Small intestine (tissue), 7 donors: ENCODE data around the gene SEC14L1. TPM values are rescaled to one million over a fixed set of nuclear protein-coding genes. Genes with fewer than 3 reads are reported as not detected.

Experiments used
- DNase-seq, 2 donors: peaks; one replicate each; pipeline versions ENCODE4 v3.0.0 to v3.0.0-alpha.2; 2013
- FAIRE-seq: peaks from 2 replicates; lab custom pipeline; 2012; peaks lifted over from hg19 to GRCh38; lab: Jason Lieb, UNC
- H3K27ac ChIP-seq, 3 donors: one replicate each; pipeline ENCODE4 v1.5.1; 2013; ENCODE audit warnings: low read length in 2 of 3, mild to moderate bottlenecking in 2 of 3, control low read depth in 1 of 3, inconsistent platforms in 1 of 3, low read depth in 1 of 3, moderate library complexity in 1 of 3
- H3K27me3 ChIP-seq, 3 donors: one replicate each; pipeline ENCODE4 v1.6.1; 2013; ENCODE audit warnings: low read length in 3 of 3, inconsistent platforms in 1 of 3; ENCODE audit not compliant: control insufficient read depth in 3 of 3, insufficient read depth in 3 of 3
- H3K36me3 ChIP-seq, 3 donors: one replicate each; pipeline ENCODE4 v1.6.1; 2013; ENCODE audit warnings: low read length in 3 of 3, inconsistent platforms in 1 of 3, low read depth in 1 of 3, mild to moderate bottlenecking in 1 of 3, moderate library complexity in 1 of 3; ENCODE audit not compliant: control insufficient read depth in 3 of 3, insufficient read depth in 2 of 3
- H3K4me1 ChIP-seq, 3 donors: one replicate each; pipeline ENCODE4 v1.6.1; 2013; ENCODE audit warnings: low read length in 2 of 3, inconsistent platforms in 1 of 3, low read depth in 1 of 3, mild to moderate bottlenecking in 1 of 3, moderate library complexity in 1 of 3; ENCODE audit not compliant: control insufficient read depth in 3 of 3, insufficient read depth in 2 of 3
- H3K4me3 ChIP-seq, 3 donors: one replicate each; pipeline ENCODE4 v1.5.1; 2013; ENCODE audit warnings: low read length in 3 of 3, control low read depth in 1 of 3, inconsistent platforms in 1 of 3, low read depth in 1 of 3, mild to moderate bottlenecking in 1 of 3, moderate library complexity in 1 of 3
- H3K9me3 ChIP-seq, 2 donors: one replicate each; pipeline ENCODE4 v1.6.1; 2013; ENCODE audit warnings: low read depth in 1 of 2, low read length in 1 of 2; ENCODE audit not compliant: control insufficient read depth in 2 of 2, insufficient read depth in 1 of 2
- WGBS, 3 donors: extraction: QIAGEN DNeasy Blood & Tissue Kit; methylation state at CpG; one replicate each; pipeline ENCODE4 v1.1.7; 2013; 5-methylcytosine and 5-hydroxymethylcytosine counted together
- polyA plus RNA-seq, 4 donors: library from polyadenylated mRNA; stranded (reverse) in 3 of 4; unstranded in 1 of 4; fragments of 200-250 nt in 3 of 4; fragments of 120-200 nt in 1 of 4; gene quantifications; one replicate each; pipeline versions ENCODE4 v1.2.1 to v1.2.3, GENCODE V29; 2013
- donor health status: healthy with polysubstance abuse.
- donor health status: control.
- donor health status: control.
- donor health status: Bipolar disorder and iron deficiency.
- donor health status: healthy.

SEC14L1 gene
- polyA plus RNA-seq, 4 donors, result 14.5 to 27.4 (median 20.7) TPM

- H3K4me1 ChIP-seq, result no peaks in the 10 kb centered on the region
- FAIRE-seq (no peak), DNase-seq (no peak)
- H3K27ac ChIP-seq, result no peak overlapping the region
- no peak overlapping the region for H3K4me3 ChIP-seq
- peaks cover 16 to 83% (median 25%) of the 10 kb centered on the region in 3 donors for H3K36me3 ChIP-seq
- H3K27me3 ChIP-seq, result no peaks in the 10 kb centered on the region
- H3K9me3 ChIP-seq, result no peaks in the 10 kb centered on the region
- WGBS, 3 donors, result 78 to 88% (median 85%) methylated on average over 7 of the region's 7 CpGs
These were observed 69.6 kb downstream of the SEC14L1 start for GRCh38 chr17:77210331-77210730.

DNA sequence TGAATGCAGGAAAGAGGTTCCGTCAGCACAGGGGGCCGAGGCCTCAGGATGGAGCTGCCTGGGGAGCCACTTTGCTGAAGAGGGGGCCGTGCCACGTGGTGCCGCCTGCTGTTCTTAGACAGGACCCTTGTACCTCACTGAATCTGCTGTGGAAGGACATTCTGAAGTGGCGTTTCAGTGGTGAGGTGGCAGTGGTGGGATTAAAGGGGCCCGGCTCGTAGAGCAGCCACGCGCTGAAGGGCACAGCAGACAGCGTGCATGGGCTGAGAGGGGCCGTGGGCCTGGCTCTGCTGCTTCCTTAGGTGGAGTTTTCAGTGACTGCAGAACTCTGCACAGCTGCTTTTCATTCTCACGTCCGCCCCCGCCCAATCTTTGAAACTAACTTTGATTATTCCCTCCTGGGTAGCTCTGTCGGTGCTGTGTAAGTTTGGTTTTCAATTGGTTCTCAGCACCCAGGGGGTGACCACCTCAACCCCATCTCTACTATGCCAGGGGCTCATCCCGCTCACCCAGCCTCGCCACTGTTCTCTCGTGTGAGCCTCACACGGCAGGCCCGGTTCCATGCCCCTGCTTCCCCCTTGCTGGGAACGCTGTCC is 70.3 kb downstream of the SEC14L1 start:
- FAIRE-seq (no peak), DNase-seq (no peak)
- Histone ChIP-seq H3K27ac (no peak overlapping the region), H3K4me3 (no peak overlapping the region), H3K36me3 (peaks cover 16 to 79% (median 25%) of the 10 kb centered on the region in 3 donors), H3K9me3 (no peaks in the 10 kb centered on the region), H3K4me1 (no peaks in the 10 kb centered on the region), H3K27me3 (no peaks in the 10 kb centered on the region)
- 90 to 93% (median 92%) methylated on average over 22 of the region's 22 CpGs for WGBS, 3 donors

- Histone ChIP-seq H3K4me3 (no peak overlapping the region), H3K9me3 (no peaks in the 10 kb centered on the region), H3K36me3 (peaks cover 16 to 78% (median 25%) of the 10 kb centered on the region in 3 donors), H3K27ac (peak overlapping the region in 1 of 3 donors; percentile 28), H3K27me3 (no peaks in the 10 kb centered on the region), H3K4me1 (no peaks in the 10 kb centered on the region)
- DNase-seq (no peak), FAIRE-seq (no peak)
- WGBS, 3 donors, result 94 to 96% (median 95%) methylated on average over 15 of the region's 15 CpGs
These were observed 70.9 kb downstream of the SEC14L1 start for GRCh38 chr17:77211681-77212080.

DNA sequence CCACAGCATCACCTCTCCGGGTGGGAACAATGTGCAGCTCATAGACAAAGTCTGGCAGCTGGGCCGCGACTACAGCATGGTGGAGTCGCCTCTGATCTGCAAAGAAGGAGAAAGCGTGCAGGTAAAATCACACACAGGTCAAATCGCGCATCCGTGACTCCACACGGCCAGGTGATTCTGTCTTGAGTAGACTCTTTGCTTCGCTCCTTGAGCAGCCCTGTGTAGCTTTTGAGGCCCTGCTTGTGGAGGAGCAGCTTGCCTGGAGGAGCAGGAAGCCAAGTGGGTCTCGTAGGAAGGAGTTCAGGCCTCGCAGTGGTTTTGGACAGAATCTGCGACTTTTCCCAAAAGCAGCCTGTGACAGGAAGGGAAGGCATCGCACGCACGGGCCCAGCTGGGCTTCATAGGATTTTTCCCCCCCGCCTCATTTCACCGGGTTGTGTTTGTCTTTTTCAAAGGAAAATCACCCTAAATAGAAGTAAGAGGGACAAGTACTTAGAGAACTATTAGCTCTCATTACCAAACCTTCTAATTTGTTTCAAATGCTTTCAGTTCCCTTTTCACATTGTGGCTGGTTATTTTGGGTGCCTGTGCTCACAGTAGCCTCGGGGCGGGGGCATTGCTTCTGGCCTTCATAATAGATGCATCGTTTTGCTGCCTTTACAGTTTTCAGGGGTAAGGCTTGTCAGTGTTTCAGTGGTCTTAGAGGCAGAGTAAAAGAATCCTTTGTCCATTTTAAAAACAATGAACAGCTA is 71.5 kb downstream of the SEC14L1 start:
- WGBS, 3 donors, result 81 to 91% (median 90%) methylated on average over 21 of the region's 21 CpGs
- no peaks in the 10 kb centered on the region for H3K27me3 ChIP-seq
- H3K36me3 ChIP-seq, result peaks cover 16 to 78% (median 25%) of the 10 kb centered on the region in 3 donors
- peak overlapping the region in 1 of 3 donors; percentile 28 for H3K27ac ChIP-seq
- no peaks in the 10 kb centered on the region for H3K9me3 ChIP-seq
- H3K4me3 ChIP-seq, result no peak overlapping the region
- no peak for DNase-seq
- no peak for FAIRE-seq
- H3K4me1 ChIP-seq, result no peaks in the 10 kb centered on the region

GRCh38 chr17:77212833-77213777 is 72.3 kb downstream of the SEC14L1 start:
- FAIRE-seq (no peak), DNase-seq (no peak)
- Histone ChIP-seq H3K9me3 (no peaks in the 10 kb centered on the region), H3K36me3 (peaks cover 13 to 79% (median 24%) of the 10 kb centered on the region in 3 donors), H3K4me3 (no peak overlapping the region), H3K27me3 (no peaks in the 10 kb centered on the region), H3K4me1 (no peaks in the 10 kb centered on the region), H3K27ac (peak overlapping the region in 1 of 3 donors; percentile 28)
- WGBS, 3 donors, result 87 to 93% (median 91%) methylated on average over 40 of the region's 40 CpGs

DNA sequence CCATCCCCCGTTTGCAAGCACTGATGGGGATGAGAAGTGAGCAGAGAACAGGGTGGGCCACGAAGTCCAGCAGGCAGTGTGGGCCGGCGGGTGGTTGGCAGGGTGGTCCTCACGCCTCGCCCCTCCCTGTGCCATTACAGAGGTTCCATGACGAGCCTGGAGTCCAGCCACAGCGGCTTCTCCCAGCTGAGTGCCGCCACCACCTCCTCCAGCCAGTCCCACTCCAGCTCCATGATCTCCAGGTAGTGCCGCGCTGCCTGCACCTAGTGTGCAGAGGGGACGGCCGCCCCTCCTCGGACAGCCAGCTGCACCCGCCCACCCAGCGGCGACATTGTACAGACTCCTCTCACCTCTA is 73.0 kb downstream of the SEC14L1 start:
- Histone ChIP-seq H3K36me3 (peaks cover 13 to 75% (median 22%) of the 10 kb centered on the region in 3 donors), H3K27ac (no peak overlapping the region), H3K27me3 (no peaks in the 10 kb centered on the region), H3K4me3 (no peak overlapping the region), H3K4me1 (no peaks in the 10 kb centered on the region), H3K9me3 (no peaks in the 10 kb centered on the region)
- no peak for DNase-seq
- WGBS, 3 donors, result 92 to 96% (median 94%) methylated on average over 17 of the region's 17 CpGs
- FAIRE-seq, result no peak

DNA sequence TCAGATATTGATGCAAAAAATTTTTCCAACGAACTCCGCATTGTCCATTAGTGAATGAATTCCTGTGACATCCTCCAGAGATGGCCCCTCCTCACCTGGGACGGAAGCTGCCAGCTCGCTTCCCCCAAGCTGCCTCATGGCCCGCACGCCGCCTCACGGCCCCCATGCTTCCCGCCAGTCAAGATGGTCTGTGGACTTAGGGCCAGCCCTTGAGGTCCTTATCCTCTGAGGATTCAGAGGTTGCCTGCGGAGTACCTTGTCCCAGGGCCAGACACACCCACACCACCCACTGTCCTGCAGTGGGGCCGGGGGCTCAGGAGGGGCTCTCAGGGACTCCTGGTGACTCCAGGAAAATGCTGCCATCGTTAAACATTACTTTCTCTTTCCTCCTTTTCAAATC is 73.6 kb downstream of the SEC14L1 start:
- Histone ChIP-seq H3K4me3 (no peak overlapping the region), H3K27ac (no peak overlapping the region), H3K4me1 (no peaks in the 10 kb centered on the region), H3K27me3 (no peaks in the 10 kb centered on the region), H3K9me3 (no peaks in the 10 kb centered on the region), H3K36me3 (peaks cover 12 to 72% (median 20%) of the 10 kb centered on the region in 3 donors)
- 91 to 94% (median 91%) methylated on average over 12 of the region's 12 CpGs for WGBS, 3 donors
- FAIRE-seq, result no peak
- DNase-seq, result no peak

DNA sequence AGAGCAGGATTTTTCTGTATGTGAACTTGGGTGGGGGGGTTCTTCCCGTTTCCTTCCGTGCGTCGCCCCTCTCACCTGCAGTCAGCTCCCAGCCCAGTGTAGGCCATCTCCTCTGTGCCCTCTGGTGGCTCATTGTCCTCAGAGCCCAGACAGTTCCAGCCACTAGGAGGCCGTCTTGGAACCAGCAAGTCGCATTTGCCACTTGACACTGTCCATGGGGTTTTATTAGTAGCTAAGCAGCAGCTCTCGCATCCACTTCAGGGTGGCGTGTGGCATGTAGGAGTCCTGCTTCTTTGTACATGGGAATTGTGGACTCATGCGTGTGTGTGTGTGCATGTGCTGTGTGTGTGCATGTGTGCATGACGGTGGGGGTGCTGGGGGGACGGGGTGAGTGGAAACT is 74.0 kb downstream of the SEC14L1 start:
- Histone ChIP-seq H3K36me3 (peaks cover 11 to 69% (median 19%) of the 10 kb centered on the region in 3 donors), H3K9me3 (no peaks in the 10 kb centered on the region), H3K27ac (no peak overlapping the region), H3K27me3 (no peaks in the 10 kb centered on the region), H3K4me3 (no peak overlapping the region), H3K4me1 (no peaks in the 10 kb centered on the region)
- peak; percentile 58 to 64 for DNase-seq
- WGBS, 3 donors, result 41 to 67% (median 59%) methylated on average over 11 of the region's 11 CpGs
- FAIRE-seq, result no peak
